K562 (cell line): ENCODE data around the gene TRMT44.
"Not testable (repeated sequence)": the region's sequence is repeated elsewhere in the genome, so short reads cannot be mapped to it uniquely, and the experiment has no call there.

Experiments
- CREB1 ChIP-seq, 2 experiments: sonication (generic) in 1 of 2; formaldehyde crosslinking in 1 of 2; IDR thresholded peaks; 2 replicates each; pipeline versions ENCODE4 v1.6.1 to v1.8.0; 2012 to 2022; ENCODE audit warnings: inconsistent platforms in 1 of 2, mild to moderate bottlenecking in 1 of 2, missing genetic modification reagents in 1 of 2, moderate library complexity in 1 of 2
- POLR2A ChIP-seq: fragments of 450-650 bp; conservative IDR thresholded peaks from 2 replicates; pipeline ENCODE4 v1.6.1; 2016
- SPI1 ChIP-seq: IDR thresholded peaks from 2 replicates; pipeline ENCODE4 v1.6.1; 2011; ENCODE audit warnings: low read depth, low read length, control low read depth, borderline replicate concordance
- SRSF9 ChIP-seq: fragments of 200-400 bp; formaldehyde crosslinking; IDR thresholded peaks from 2 replicates; pipeline ENCODE4 v1.6.1; 2017; ENCODE audit warnings: low read depth, low read length, borderline replicate concordance
- USF2 ChIP-seq: sonication (generic); formaldehyde crosslinking; IDR thresholded peaks from 2 replicates; pipeline ENCODE4 v1.5.0; 2020; ENCODE audit warnings: missing genetic modification reagents
- ZNF121 ChIP-seq: sonication (generic); formaldehyde crosslinking; conservative IDR thresholded peaks from 2 replicates; pipeline ENCODE4 v1.8.0; 2022; ENCODE audit warnings: missing genetic modification reagents
- ZNF561 ChIP-seq: fragments of 450-650 bp; formaldehyde crosslinking; conservative IDR thresholded peaks from 2 replicates; pipeline ENCODE4 v1.4.0; 2020; ENCODE audit warnings: mild to moderate bottlenecking, moderate library complexity

GRCh38 chr4:8420151-8420550 lies 20.4 kb upstream of the TRMT44 start:
- not testable (repeated sequence) for TF ChIP-seq CREB1 (IDR thresholded peaks at IDR 0.05); CREB1 (CRISPR knock-in tag; IDR thresholded peaks at IDR 0.05); ZNF561 (CRISPR knock-in tag); SPI1; SRSF9; USF2; ZNF121; POLR2A
